Muscle layer of duodenum (tissue), 2 donors: ENCODE results near the gene ACSS1.

ENCODE experiments used
- H3K27ac ChIP-seq: one replicate; pipeline ENCODE4 v1.7.0; 2013; ENCODE audit warnings: mild to moderate bottlenecking, low read length
- H3K27me3 ChIP-seq: one replicate; pipeline ENCODE4 v1.7.0; 2013; ENCODE audit warnings: low read depth, mild to moderate bottlenecking, control low read depth, low read length
- H3K36me3 ChIP-seq, 2 donors: one replicate each; pipeline ENCODE4 v1.7.0; 2013; ENCODE audit warnings: low read length in 2 of 2, control low read depth in 1 of 2, mild to moderate bottlenecking in 1 of 2; ENCODE audit not compliant: insufficient read depth in 2 of 2, control insufficient read depth in 1 of 2
- H3K4me1 ChIP-seq, 2 donors: one replicate each; pipeline ENCODE4 v1.7.0; 2013; ENCODE audit warnings: low read length in 2 of 2, mild to moderate bottlenecking in 2 of 2, control low read depth in 1 of 2, moderate library complexity in 1 of 2; ENCODE audit not compliant: insufficient read depth in 2 of 2, control insufficient read depth in 1 of 2
- H3K4me3 ChIP-seq, 2 donors: one replicate each; pipeline ENCODE4 v1.7.0; 2013; ENCODE audit warnings: low read length in 2 of 2, low read depth in 1 of 2, mild to moderate bottlenecking in 1 of 2
- H3K9me3 ChIP-seq, 2 donors: one replicate each; pipeline ENCODE4 v1.7.0; 2013; ENCODE audit warnings: low read length in 2 of 2, control low read depth in 1 of 2, mild to moderate bottlenecking in 1 of 2; ENCODE audit not compliant: control insufficient read depth in 1 of 2
- donor health status: healthy.

The ACSS1 gene

DNA sequence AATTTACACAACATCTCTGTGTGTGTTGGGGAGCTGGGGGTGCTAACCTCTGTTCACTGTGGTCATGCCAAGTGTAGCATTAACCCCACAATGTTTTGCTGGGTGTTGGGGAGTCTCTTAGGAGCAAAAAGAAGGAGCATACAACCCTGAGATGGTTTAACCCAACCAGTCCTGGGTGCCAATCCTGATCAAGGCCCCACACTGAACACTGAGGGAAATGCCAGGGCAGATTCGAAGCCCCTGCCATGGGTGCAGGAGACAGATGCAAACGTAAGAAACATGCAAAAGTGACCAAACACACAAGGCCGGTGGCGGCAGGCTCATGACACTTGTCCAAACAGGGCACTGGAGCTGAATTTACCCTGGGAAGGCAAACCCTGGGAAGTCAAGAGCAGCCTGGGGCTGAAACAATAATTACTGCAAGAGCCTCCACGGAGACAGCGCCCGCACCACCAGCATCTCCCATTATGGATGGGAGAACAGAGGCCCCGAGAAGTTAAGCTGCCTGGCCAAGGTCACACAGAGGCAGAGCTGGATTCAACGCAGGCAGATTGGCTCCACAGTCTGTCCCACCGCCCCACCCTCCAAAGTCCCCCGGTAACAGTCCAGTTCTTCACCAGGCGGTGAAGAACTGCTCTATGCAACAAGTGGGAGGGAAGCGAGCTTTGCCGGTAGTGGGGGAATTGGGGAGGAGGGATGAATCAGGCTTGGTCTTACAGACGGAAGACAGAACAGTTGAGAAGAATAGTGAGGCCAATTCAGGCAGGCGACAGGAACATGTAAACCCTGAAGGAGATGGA is 8.5 kb downstream of the ACSS1 start:
- peaks cover 26 to 53% of the 10 kb centered on the region in 2 donors for H3K4me1 ChIP-seq
- no peaks in the 10 kb centered on the region for H3K9me3 ChIP-seq
- H3K36me3 ChIP-seq, result peaks cover 7 to 17% of the 10 kb centered on the region in 2 donors
- H3K27ac ChIP-seq, result peak overlapping the region; percentile 14
- no peaks in the 10 kb centered on the region for H3K27me3 ChIP-seq
- no peak overlapping the region for H3K4me3 ChIP-seq

- Histone ChIP-seq H3K27ac (no peak overlapping the region), H3K4me3 (no peak overlapping the region), H3K4me1 (peaks cover 17 to 51% of the 10 kb centered on the region in 2 donors), H3K36me3 (peaks cover 7 to 17% of the 10 kb centered on the region in 2 donors), H3K9me3 (no peaks in the 10 kb centered on the region), H3K27me3 (no peaks in the 10 kb centered on the region)
These were observed 9.4 kb downstream of the ACSS1 start for GRCh38 chr20:25048519-25048952.

DNA sequence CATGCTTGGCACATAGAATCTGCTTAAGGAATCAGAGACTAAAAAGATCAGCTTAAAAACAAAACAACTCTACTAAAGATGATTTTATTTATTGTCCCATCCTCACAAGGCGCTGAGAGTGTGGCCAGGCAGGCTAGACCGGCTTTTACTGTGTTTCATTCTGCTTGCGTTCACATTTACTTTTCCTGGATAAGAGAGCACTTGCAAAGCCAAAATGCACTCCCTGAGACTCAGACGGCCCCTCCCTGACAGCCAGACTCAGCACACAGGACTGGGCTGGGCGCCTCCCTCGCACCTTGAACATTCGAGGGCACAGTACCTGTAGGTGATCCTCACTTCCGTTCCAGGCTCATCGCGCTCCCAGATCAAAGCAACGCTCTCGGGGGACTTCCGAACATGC is 10.2 kb downstream of the ACSS1 start:
- H3K9me3 ChIP-seq, result no peaks in the 10 kb centered on the region
- no peaks in the 10 kb centered on the region for H3K27me3 ChIP-seq
- H3K27ac ChIP-seq, result no peak overlapping the region
- H3K4me3 ChIP-seq, result no peak overlapping the region
- H3K4me1 ChIP-seq, result peaks cover 18 to 57% of the 10 kb centered on the region in 2 donors
- peaks cover 7 to 17% of the 10 kb centered on the region in 2 donors for H3K36me3 ChIP-seq

GRCh38 chr20:25046736-25047666 is 10.9 kb downstream of the ACSS1 start:
- Histone ChIP-seq H3K4me3 (no peak overlapping the region), H3K9me3 (no peaks in the 10 kb centered on the region), H3K27me3 (no peaks in the 10 kb centered on the region), H3K27ac (no peak overlapping the region), H3K4me1 (peaks cover 16 to 57% of the 10 kb centered on the region in 2 donors), H3K36me3 (peaks cover 7 to 17% of the 10 kb centered on the region in 2 donors)

- H3K27me3 ChIP-seq, result no peaks in the 10 kb centered on the region
- H3K36me3 ChIP-seq, result peaks cover 7 to 17% of the 10 kb centered on the region in 2 donors
- no peak overlapping the region for H3K4me3 ChIP-seq
- no peak overlapping the region for H3K27ac ChIP-seq
- peaks cover 9 to 57% of the 10 kb centered on the region in 2 donors for H3K4me1 ChIP-seq
- no peaks in the 10 kb centered on the region for H3K9me3 ChIP-seq
These were observed 11.7 kb downstream of the ACSS1 start for GRCh38 chr20:25046181-25046641.

GRCh38 chr20:25045343-25045712 is 12.6 kb downstream of the ACSS1 start:
- no peak overlapping the region for H3K27ac ChIP-seq

GRCh38 chr20:25044660-25045342 is 13.1 kb downstream of the ACSS1 start:
- Histone ChIP-seq H3K4me1 (peaks cover 16 to 62% of the 10 kb centered on the region in 2 donors), H3K9me3 (no peaks in the 10 kb centered on the region), H3K27me3 (no peaks in the 10 kb centered on the region), H3K36me3 (peaks cover 7 to 17% of the 10 kb centered on the region in 2 donors), H3K4me3 (no peak overlapping the region), H3K27ac (no peak overlapping the region)

More at GRCh38 chr20:25045343-25045712, 12.6 kb downstream of the ACSS1 start:
- H3K4me1 ChIP-seq, result peaks cover 11 to 58% of the 10 kb centered on the region in 2 donors
- no peaks in the 10 kb centered on the region for H3K27me3 ChIP-seq
- no peaks in the 10 kb centered on the region for H3K9me3 ChIP-seq
- peaks cover 7 to 17% of the 10 kb centered on the region in 2 donors for H3K36me3 ChIP-seq
- no peak overlapping the region for H3K4me3 ChIP-seq

GRCh38 chr20:25044261-25044560 is 13.7 kb downstream of the ACSS1 start:
- Histone ChIP-seq H3K4me3 (no peak overlapping the region), H3K9me3 (no peaks in the 10 kb centered on the region), H3K27me3 (no peaks in the 10 kb centered on the region), H3K36me3 (peaks cover 7 to 17% of the 10 kb centered on the region in 2 donors), H3K27ac (no peak overlapping the region), H3K4me1 (peaks cover 22 to 68% of the 10 kb centered on the region in 2 donors)

DNA sequence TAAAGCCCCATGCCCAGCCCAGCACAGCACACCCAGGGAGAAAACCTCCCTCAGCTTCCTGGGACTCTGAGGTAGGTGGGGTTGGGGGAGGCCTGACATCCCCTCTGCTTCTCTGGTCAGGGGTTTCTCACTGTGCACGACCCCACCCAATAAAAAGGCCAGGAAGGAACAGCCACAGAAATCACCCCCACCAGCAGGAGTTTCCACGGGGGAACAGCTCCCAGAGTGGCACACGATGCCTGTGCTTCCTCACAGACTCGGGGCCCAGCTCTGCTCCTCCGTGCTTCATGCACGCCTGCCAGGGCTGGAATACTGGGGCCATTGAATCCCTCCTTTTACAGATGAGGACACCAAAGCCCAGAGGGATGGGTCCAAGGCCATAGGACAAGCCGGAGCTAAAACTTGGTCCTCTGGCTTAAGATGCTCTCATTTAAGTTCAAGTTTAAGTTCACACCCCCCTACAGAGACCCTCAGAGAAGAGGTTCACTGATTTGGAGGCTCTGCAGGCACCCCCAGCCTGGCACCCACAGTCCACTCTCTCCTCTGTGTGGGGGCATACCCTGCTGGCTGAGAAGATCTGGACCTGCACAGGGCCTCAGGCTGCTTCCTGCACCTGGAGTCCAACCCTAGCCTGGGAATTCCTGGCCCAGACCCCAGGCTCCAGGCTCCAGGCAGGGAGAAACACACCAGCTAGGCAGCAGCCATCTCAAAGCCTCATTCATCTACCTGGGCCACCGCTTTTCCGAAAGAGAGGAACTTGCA is 14.3 kb downstream of the ACSS1 start:
- Histone ChIP-seq H3K4me1 (peaks cover 27 to 74% of the 10 kb centered on the region in 2 donors), H3K4me3 (no peak overlapping the region), H3K27me3 (no peaks in the 10 kb centered on the region), H3K27ac (no peak overlapping the region), H3K36me3 (peaks cover 7 to 17% of the 10 kb centered on the region in 2 donors), H3K9me3 (no peaks in the 10 kb centered on the region)
